ENCODE data around the gene R3HCC1L. TPM values are rescaled to one million over a fixed set of nuclear protein-coding genes. Genes with fewer than 3 reads are reported as not detected.

Gene R3HCC1L
- total RNA-seq, 1 donor from 2014 or later, result 12.3 TPM

GRCh38 chr10:98158576-98158975 is 24.1 kb downstream of the R3HCC1L start:
- no peaks in the 10 kb centered on the region for H3K4me1 ChIP-seq
- no peak overlapping the region for H3K27ac ChIP-seq
- TF ChIP-seq POLR2A (IDR thresholded peaks at IDR 0.05) (no peak), POLR2AphosphoS5 (IDR thresholded peaks at IDR 0.05; ENCODE audit: insufficient read depth in 1 of 2, low read depth in 1 of 2) (no peak)
- intact Hi-C loops (cut with DNase I), result no loop called here
- H3K4me3 ChIP-seq, result no peak overlapping the region
- H3K36me3 ChIP-seq, result no peaks in the 10 kb centered on the region
- H3K27me3 ChIP-seq, result no peaks in the 10 kb centered on the region
- DNase-seq (ENCODE audit: extremely low spot score in 2 of 2), result no peak
- no peaks in the 10 kb centered on the region for H3K9me3 ChIP-seq

GRCh38 chr10:98163941-98164340 is 29.5 kb downstream of the R3HCC1L start:
- Histone ChIP-seq H3K9me3 (no peaks in the 10 kb centered on the region), H3K27me3 (no peaks in the 10 kb centered on the region), H3K4me1 (no peaks in the 10 kb centered on the region), H3K36me3 (peaks cover 0 to 27% of the 10 kb centered on the region in 2 donors), H3K27ac (no peak overlapping the region), H3K4me3 (no peak overlapping the region)
- intact Hi-C loops (cut with DNase I), result no loop called here
- no peak for DNase-seq (ENCODE audit: extremely low spot score in 2 of 2)
- no peak for TF ChIP-seq POLR2A (IDR thresholded peaks at IDR 0.05)
- TF ChIP-seq POLR2AphosphoS5 (IDR thresholded peaks at IDR 0.05; ENCODE audit: insufficient read depth in 1 of 2, low read depth in 1 of 2), result no peak
- no peak for TF ChIP-seq CTCF (IDR thresholded peaks at IDR 0.05)

GRCh38 chr10:98167191-98167590 is 32.7 kb downstream of the R3HCC1L start:
- TF ChIP-seq CTCF (IDR thresholded peaks at IDR 0.05) (no peak), POLR2A (IDR thresholded peaks at IDR 0.05) (no peak), POLR2AphosphoS5 (IDR thresholded peaks at IDR 0.05; ENCODE audit: insufficient read depth in 1 of 2, low read depth in 1 of 2) (no peak)
- intact Hi-C loops (cut with DNase I), result no loop called here
- Histone ChIP-seq H3K27ac (no peak overlapping the region), H3K4me1 (peaks cover 18% of the 10 kb centered on the region), H3K4me3 (no peak overlapping the region), H3K36me3 (peaks cover 0 to 27% of the 10 kb centered on the region in 2 donors), H3K9me3 (no peaks in the 10 kb centered on the region), H3K27me3 (no peaks in the 10 kb centered on the region)
- no peak for DNase-seq (ENCODE audit: extremely low spot score in 2 of 2)

GRCh38 chr10:98168147-98168546 is 33.7 kb downstream of the R3HCC1L start:
- Histone ChIP-seq H3K36me3 (peaks cover 0 to 27% of the 10 kb centered on the region in 2 donors), H3K4me3 (no peak overlapping the region), H3K27ac (no peak overlapping the region), H3K9me3 (no peaks in the 10 kb centered on the region), H3K4me1 (peaks cover 23% of the 10 kb centered on the region), H3K27me3 (no peaks in the 10 kb centered on the region)
- intact Hi-C loops (cut with DNase I), result no loop called here
- no peak for TF ChIP-seq POLR2AphosphoS5 (IDR thresholded peaks at IDR 0.05; ENCODE audit: insufficient read depth in 1 of 2, low read depth in 1 of 2)
- no peak for TF ChIP-seq POLR2A (IDR thresholded peaks at IDR 0.05)
- TF ChIP-seq CTCF (IDR thresholded peaks at IDR 0.05), result no peak
- DNase-seq (ENCODE audit: extremely low spot score in 2 of 2), result no peak

GRCh38 chr10:98168766-98169165 is 34.3 kb downstream of the R3HCC1L start:
- Histone ChIP-seq H3K4me3 (no peak overlapping the region), H3K27me3 (no peaks in the 10 kb centered on the region), H3K4me1 (peaks cover 23% of the 10 kb centered on the region), H3K36me3 (peaks cover 0 to 27% of the 10 kb centered on the region in 2 donors), H3K9me3 (no peaks in the 10 kb centered on the region), H3K27ac (no peak overlapping the region)
- no peak for DNase-seq (ENCODE audit: extremely low spot score in 2 of 2)
- intact Hi-C loops (cut with DNase I), result no loop called here
- no peak for TF ChIP-seq CTCF (IDR thresholded peaks at IDR 0.05)
- no peak for TF ChIP-seq POLR2A (IDR thresholded peaks at IDR 0.05)
- no peak for TF ChIP-seq POLR2AphosphoS5 (IDR thresholded peaks at IDR 0.05; ENCODE audit: insufficient read depth in 1 of 2, low read depth in 1 of 2)
